Mesenchymal stem cell (in vitro differentiated cells and primary cell): ENCODE data around the gene SMCP.

ENCODE experiments used
- DNase-seq: peaks from one replicate; pipeline ENCODE4 v3.0.0-alpha.2; 2013
- H2AFZ ChIP-seq: one replicate; pipeline ENCODE4 v1.6.1; 2013; ENCODE audit warnings: low read depth, mild to moderate bottlenecking, control low read depth, inconsistent platforms, low read length, moderate library complexity
- H2AK5ac ChIP-seq: 2 replicates; pipeline ENCODE4 v1.6.1; 2013; ENCODE audit warnings: low read length, moderate library complexity, mild to moderate bottlenecking, inconsistent platforms; ENCODE audit not compliant: severe bottlenecking
- H2BK120ac ChIP-seq: one replicate; pipeline ENCODE4 v1.6.1; 2013; ENCODE audit warnings: low read depth, mild to moderate bottlenecking, inconsistent platforms, low read length, moderate library complexity
- H2BK12ac ChIP-seq, 2 experiments: one replicate each; pipeline ENCODE4 v1.6.1; 2013; ENCODE audit warnings: inconsistent platforms in 2 of 2, low read length in 2 of 2, mild to moderate bottlenecking in 2 of 2, moderate library complexity in 2 of 2, control low read depth in 1 of 2
- H2BK15ac ChIP-seq: one replicate; pipeline ENCODE4 v1.6.1; 2013; ENCODE audit warnings: mild to moderate bottlenecking, low read depth, inconsistent platforms; ENCODE audit not compliant: poor library complexity, severe bottlenecking
- H2BK5ac ChIP-seq: 2 replicates; pipeline ENCODE4 v1.6.1; 2013; ENCODE audit warnings: low read depth, mild to moderate bottlenecking, low read length, control low read depth, inconsistent platforms; ENCODE audit not compliant: poor library complexity, severe bottlenecking
- H3K14ac ChIP-seq, 2 experiments: one replicate each; pipeline ENCODE4 v1.6.1; 2013; ENCODE audit warnings: inconsistent platforms in 2 of 2, low read length in 2 of 2, control low read depth in 1 of 2, mild to moderate bottlenecking in 1 of 2, moderate library complexity in 1 of 2
- H3K18ac ChIP-seq, 2 experiments: one replicate each; pipeline ENCODE4 v1.6.1; 2013; ENCODE audit warnings: inconsistent platforms in 2 of 2, low read length in 2 of 2, control low read depth in 1 of 2, low read depth in 1 of 2, mild to moderate bottlenecking in 1 of 2
- H3K23ac ChIP-seq, 2 experiments: one replicate each; pipeline ENCODE4 v1.6.1; 2013; ENCODE audit warnings: inconsistent platforms in 2 of 2, low read length in 2 of 2, mild to moderate bottlenecking in 2 of 2, moderate library complexity in 2 of 2, control low read depth in 1 of 2
- H3K27ac ChIP-seq: 2 replicates; pipeline ENCODE4 v1.5.1; 2013; ENCODE audit warnings: mild to moderate bottlenecking, moderate library complexity, low read length, control low read depth, inconsistent platforms; ENCODE audit not compliant: poor library complexity, severe bottlenecking
- H3K27me3 ChIP-seq, 2 experiments: 2 replicates each; pipeline versions ENCODE4 v1.6.1 to v1.7.0; 2013; ENCODE audit warnings: low read length in 2 of 2, mild to moderate bottlenecking in 2 of 2, moderate library complexity in 2 of 2, control low read depth in 1 of 2, inconsistent platforms in 1 of 2; ENCODE audit not compliant: control insufficient read depth in 1 of 2, insufficient read depth in 1 of 2
- H3K36me3 ChIP-seq, 2 experiments: 2 replicates each; pipeline versions ENCODE4 v1.6.1 to v1.7.0; 2013; ENCODE audit warnings: low read length in 2 of 2, control low read depth in 1 of 2, inconsistent platforms in 1 of 2, low read depth in 1 of 2, mild to moderate bottlenecking in 1 of 2; ENCODE audit not compliant: insufficient read depth in 2 of 2, control insufficient read depth in 1 of 2
- H3K4ac ChIP-seq, 2 experiments: one replicate each; pipeline ENCODE4 v1.6.1; 2013; ENCODE audit warnings: inconsistent platforms in 2 of 2, low read length in 2 of 2, mild to moderate bottlenecking in 2 of 2, moderate library complexity in 2 of 2, control low read depth in 1 of 2, low read depth in 1 of 2
- H3K4me1 ChIP-seq: 2 replicates; pipeline ENCODE4 v1.6.1; 2013; ENCODE audit warnings: low read depth, low read length, control low read depth; ENCODE audit not compliant: control insufficient read depth, insufficient read depth
- H3K4me2 ChIP-seq: 2 replicates; pipeline ENCODE4 v1.6.1; 2013; ENCODE audit warnings: low read length, mild to moderate bottlenecking, inconsistent platforms; ENCODE audit not compliant: poor library complexity, severe bottlenecking
- H3K4me3 ChIP-seq, 2 experiments: 2 replicates each; pipeline versions ENCODE4 v1.5.1 to v1.7.0; 2013; ENCODE audit warnings: low read length in 2 of 2, mild to moderate bottlenecking in 2 of 2, control low read depth in 1 of 2, low read depth in 1 of 2; ENCODE audit not compliant: insufficient read depth in 1 of 2
- H3K79me1 ChIP-seq: replicated peaks from 2 replicates; pipeline ENCODE4 v1.6.1; 2013; ENCODE audit warnings: mild to moderate bottlenecking, control low read depth, low read length, inconsistent platforms; ENCODE audit not compliant: poor library complexity, severe bottlenecking
- H3K9ac ChIP-seq: 2 replicates; pipeline ENCODE4 v1.7.0; 2013; ENCODE audit warnings: mild to moderate bottlenecking, low read length, moderate library complexity
- H3K9me3 ChIP-seq: 2 replicates; pipeline ENCODE4 v1.7.0; 2013; ENCODE audit warnings: mild to moderate bottlenecking, low read length; ENCODE audit not compliant: control insufficient read depth
- H4K8ac ChIP-seq: one replicate; pipeline ENCODE4 v1.6.1; 2013; ENCODE audit warnings: inconsistent platforms, mild to moderate bottlenecking, low read length, moderate library complexity
- H4K91ac ChIP-seq: one replicate; pipeline ENCODE4 v1.6.1; 2013; ENCODE audit warnings: mild to moderate bottlenecking, low read length, inconsistent platforms
- WGBS: methylation state at CpG from one replicate; pipeline ENCODE4 v1.1.7; 2013; ENCODE audit warnings: mixed read lengths; 5-methylcytosine and 5-hydroxymethylcytosine counted together

The SMCP gene

GRCh38 chr1:152858062-152858461, 20.1 kb upstream of the SMCP start:
- Histone ChIP-seq H2BK12ac (no peak overlapping the region), H2BK15ac (no peak overlapping the region), H3K27me3 (peaks cover 0 to 5% of the 10 kb centered on the region in 2 experiments), H2AK5ac (no peak overlapping the region), H3K4me3 (no peak overlapping the region), H3K27ac (no peak overlapping the region), H2AFZ (no peak overlapping the region), H3K9me3 (no peaks in the 10 kb centered on the region), H3K4me1 (no peaks in the 10 kb centered on the region), H3K79me1 (no peaks in the 10 kb centered on the region), H3K14ac (no peak overlapping the region), H2BK5ac (no peak overlapping the region), H3K36me3 (no peaks in the 10 kb centered on the region), H2BK120ac (no peak overlapping the region), H4K8ac (no peak overlapping the region), H4K91ac (no peak overlapping the region), H3K4me2 (no peak overlapping the region), H3K23ac (no peak overlapping the region), H3K18ac (no peak overlapping the region), H3K4ac (no peak overlapping the region), H3K9ac (no peak overlapping the region)
- WGBS, result 33% methylated on average over 1 of the region's 1 CpG
- DNase-seq, result no peak

- H3K4ac ChIP-seq, result no peak within 1 kb of the TSS
- H3K4me1 ChIP-seq, result no peaks in the 10 kb centered on the region
- no peaks in the 10 kb centered on the region for H3K9me3 ChIP-seq
- no peak within 1 kb of the TSS for H2BK15ac ChIP-seq
- no peak within 1 kb of the TSS for H2BK120ac ChIP-seq
- H3K27ac ChIP-seq, result no peak within 1 kb of the TSS
- no peak within 1 kb of the TSS for H3K4me3 ChIP-seq
- H3K14ac ChIP-seq, result no peak within 1 kb of the TSS
- H3K9ac ChIP-seq, result no peak within 1 kb of the TSS
- no peak within 1 kb of the TSS for H2AFZ ChIP-seq
- no peak within 1 kb of the TSS for H2BK12ac ChIP-seq
- DNase-seq, result no peak
- no peak within 1 kb of the TSS for H3K23ac ChIP-seq
- H2BK5ac ChIP-seq, result no peak within 1 kb of the TSS
- H3K27me3 ChIP-seq, result peaks cover 0 to 5% of the 10 kb centered on the region in 2 experiments
- H3K18ac ChIP-seq, result no peak within 1 kb of the TSS
- 45% methylated on average over 3 of the region's 3 CpGs for WGBS
- no peak within 1 kb of the TSS for H3K4me2 ChIP-seq
- no peaks in the 10 kb centered on the region for H3K36me3 ChIP-seq
- H2AK5ac ChIP-seq, result no peak within 1 kb of the TSS
- H4K91ac ChIP-seq, result no peak within 1 kb of the TSS
- no peak within 1 kb of the TSS for H4K8ac ChIP-seq
- H3K79me1 ChIP-seq, result no peaks in the 10 kb centered on the region
These were observed 18.4 kb upstream of the SMCP start, which contains the start of gene LCE7A for GRCh38 chr1:152859696-152860095. Gene LCE7A (plus strand): TSS chr1:152859996. CDS start chr1:152860698, 702 bp downstream.

DNA sequence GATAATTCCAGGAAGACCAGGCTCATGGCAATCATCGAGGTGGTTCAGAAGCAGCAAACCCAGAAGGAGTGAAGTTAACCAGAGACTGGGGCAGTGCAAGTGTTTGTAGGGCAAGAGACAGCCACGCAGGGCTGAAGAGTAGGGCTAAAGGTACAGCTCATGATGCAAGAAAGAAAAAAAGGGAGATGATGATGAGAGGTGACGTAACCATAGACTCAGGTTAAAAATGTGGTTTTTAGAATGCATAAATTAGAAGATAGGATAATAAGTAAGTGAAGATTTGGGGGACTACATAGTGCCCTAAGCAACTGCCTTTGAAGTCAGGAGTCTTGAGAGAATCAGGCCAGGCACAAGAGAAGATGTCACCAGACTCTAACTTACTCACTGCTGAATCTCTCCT, 18.0 kb upstream of the SMCP start:
- Histone ChIP-seq H3K4ac (no peak overlapping the region), H3K9me3 (no peaks in the 10 kb centered on the region), H3K18ac (no peak overlapping the region), H3K9ac (no peak overlapping the region), H3K14ac (no peak overlapping the region), H3K4me1 (no peaks in the 10 kb centered on the region), H2BK15ac (no peak overlapping the region), H2AK5ac (no peak overlapping the region), H3K27ac (no peak overlapping the region), H3K23ac (no peak overlapping the region), H4K91ac (no peak overlapping the region), H3K36me3 (no peaks in the 10 kb centered on the region), H2AFZ (no peak overlapping the region), H3K4me2 (no peak overlapping the region), H3K27me3 (peaks cover 0 to 5% of the 10 kb centered on the region in 2 experiments), H2BK12ac (no peak overlapping the region), H3K79me1 (no peaks in the 10 kb centered on the region), H2BK5ac (no peak overlapping the region), H4K8ac (no peak overlapping the region), H3K4me3 (no peak overlapping the region), H2BK120ac (no peak overlapping the region)
- no peak for DNase-seq
- WGBS, result 37% methylated on average over 3 of the region's 3 CpGs

- Histone ChIP-seq H3K23ac (no peak overlapping the region), H3K27ac (no peak overlapping the region), H3K4me2 (no peak overlapping the region), H3K27me3 (peaks cover 0 to 5% of the 10 kb centered on the region in 2 experiments), H3K4ac (no peak overlapping the region), H2AFZ (no peak overlapping the region), H3K79me1 (no peaks in the 10 kb centered on the region), H3K14ac (no peak overlapping the region), H3K4me3 (no peak overlapping the region), H3K9me3 (no peaks in the 10 kb centered on the region), H2AK5ac (no peak overlapping the region), H3K36me3 (no peaks in the 10 kb centered on the region), H4K8ac (no peak overlapping the region), H2BK15ac (no peak overlapping the region), H2BK5ac (no peak overlapping the region), H3K18ac (no peak overlapping the region), H3K4me1 (no peaks in the 10 kb centered on the region), H2BK120ac (no peak overlapping the region), H2BK12ac (no peak overlapping the region), H4K91ac (no peak overlapping the region), H3K9ac (no peak overlapping the region)
- DNase-seq, result no peak
- 48% methylated on average over 4 of the region's 4 CpGs for WGBS
These were observed 16.7 kb upstream of the SMCP start for GRCh38 chr1:152861374-152861773.
